ENCODE data around the gene PPFIA1.
"Not testable (repeated sequence)": the region's sequence is repeated elsewhere in the genome, so short reads cannot be mapped to it uniquely, and the experiment has no call there.

The PPFIA1 gene

GRCh38 chr11:70359451-70360205, 89.1 kb downstream of the PPFIA1 start:
- no peak for DNase-seq (ENCODE audit: low spot score)

- no peak for DNase-seq (ENCODE audit: low spot score)
These were observed 89.7 kb downstream of the PPFIA1 start for GRCh38 chr11:70360211-70360610.

GRCh38 chr11:70364178-70364577, 93.7 kb downstream of the PPFIA1 start:
- DNase-seq (ENCODE audit: low spot score), result no peak

GRCh38 chr11:70364745-70365543, 94.5 kb downstream of the PPFIA1 start:
- DNase-seq (ENCODE audit: low spot score), result no peak

- DNase-seq (ENCODE audit: low spot score), result no peak
These were observed 95.0 kb downstream of the PPFIA1 start for GRCh38 chr11:70365544-70365927.

- DNase-seq (ENCODE audit: low spot score), result no peak
These were observed 96.6 kb downstream of the PPFIA1 start for GRCh38 chr11:70367071-70367470.

GRCh38 chr11:70368961-70369360, 98.5 kb downstream of the PPFIA1 start:
- DNase-seq (ENCODE audit: low spot score), result no peak

- DNase-seq (ENCODE audit: low spot score), result no peak
These were observed 100.8 kb downstream of the PPFIA1 start for GRCh38 chr11:70371241-70371640.

GRCh38 chr11:70372076-70372475, 101.6 kb downstream of the PPFIA1 start:
- DNase-seq (ENCODE audit: low spot score), result no peak

- no peak for DNase-seq (ENCODE audit: low spot score)
These were observed 106.1 kb downstream of the PPFIA1 start for GRCh38 chr11:70376621-70377020.

GRCh38 chr11:70377645-70378044, 107.2 kb downstream of the PPFIA1 start:
- DNase-seq (ENCODE audit: low spot score), result no peak

GRCh38 chr11:70378506-70379134, 108.1 kb downstream of the PPFIA1 start:
- no peak for DNase-seq (ENCODE audit: low spot score)

GRCh38 chr11:70381350-70381749, 110.9 kb downstream of the PPFIA1 start:
- DNase-seq (ENCODE audit: low spot score), result no peak

- DNase-seq (ENCODE audit: low spot score), result peak; percentile 39
These were observed 111.7 kb downstream of the PPFIA1 start for GRCh38 chr11:70381872-70382861.

GRCh38 chr11:70383664-70384565, 113.4 kb downstream of the PPFIA1 start:
- no peak for DNase-seq (ENCODE audit: low spot score)

GRCh38 chr11:70384566-70385152, 114.2 kb downstream of the PPFIA1 start:
- no peak for DNase-seq (ENCODE audit: low spot score)

- DNase-seq (ENCODE audit: low spot score), result no peak
These were observed 117.1 kb downstream of the PPFIA1 start for GRCh38 chr11:70387564-70387963.

- DNase-seq (ENCODE audit: low spot score), result no peak
These were observed 118.7 kb downstream of the PPFIA1 start for GRCh38 chr11:70389201-70389600.

- DNase-seq (ENCODE audit: low spot score), result not testable (repeated sequence)
These were observed 120.4 kb downstream of the PPFIA1 start for GRCh38 chr11:70390882-70391281.
